Fibroblast of mammary gland (primary cell): ENCODE data around the gene LRRC46.

Source experiments
- DNase-seq: peaks from one replicate; pipeline ENCODE4 v3.0.0-alpha.2; 2010; ENCODE audit warnings: low read depth
- H3K4me3 ChIP-seq: 2 replicates; pipeline ENCODE4 v1.5.1; 2011; ENCODE audit warnings: low read depth, mild to moderate bottlenecking, low read length, moderate library complexity; ENCODE audit not compliant: control insufficient read depth
- TF ChIP-seq, protein P1 (sequence below): conservative IDR thresholded peaks from 2 replicates; pipeline ENCODE4 v1.5.1; 2011; ENCODE audit warnings: low read depth, low read length, inconsistent platforms; ENCODE audit not compliant: control insufficient read depth, insufficient read depth

LRRC46 gene

DNA sequence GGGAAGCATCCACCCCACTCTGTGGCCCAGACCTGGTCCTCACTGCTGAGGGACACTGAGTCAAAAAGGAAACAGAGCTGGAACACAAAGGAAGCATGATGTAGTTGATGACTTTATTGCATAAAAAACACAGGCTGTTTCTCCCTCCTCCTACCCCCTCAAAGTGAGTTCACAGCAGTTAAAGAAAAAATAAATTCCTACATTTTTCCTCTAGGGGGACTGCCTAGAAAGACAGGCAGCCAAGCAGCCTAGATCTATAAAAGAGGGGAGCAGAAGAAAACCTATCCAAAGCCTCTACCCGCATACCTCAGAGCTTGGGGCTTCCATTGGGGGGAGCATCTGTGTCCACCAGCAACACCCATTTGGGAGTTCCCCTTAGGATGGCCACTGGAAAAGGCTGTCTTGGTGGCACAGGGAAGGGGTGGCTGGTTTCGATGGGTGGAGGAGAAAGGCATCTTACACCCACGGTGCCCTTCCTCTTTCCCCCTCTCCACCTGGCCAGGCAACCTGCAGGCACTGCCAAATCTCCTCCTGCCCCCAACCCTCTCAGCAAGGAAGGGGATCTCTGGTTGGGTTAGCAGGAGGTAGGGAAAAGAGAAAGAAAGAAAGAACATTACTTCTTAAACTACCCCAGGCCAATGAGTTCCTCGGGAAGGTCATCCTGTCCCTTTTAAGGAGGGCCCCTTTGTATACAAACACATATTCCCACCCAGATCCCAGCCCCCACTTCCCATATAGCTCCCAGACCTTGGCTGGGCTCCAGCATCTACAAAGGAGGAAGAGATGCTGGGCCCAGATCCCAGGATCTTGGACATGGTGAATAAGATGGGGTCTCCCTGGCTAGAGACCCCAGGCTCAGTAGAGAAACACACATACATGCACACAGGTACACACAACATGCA lies 13.6 kb downstream of the LRRC46 start:
- TF ChIP-seq, protein P1, sequence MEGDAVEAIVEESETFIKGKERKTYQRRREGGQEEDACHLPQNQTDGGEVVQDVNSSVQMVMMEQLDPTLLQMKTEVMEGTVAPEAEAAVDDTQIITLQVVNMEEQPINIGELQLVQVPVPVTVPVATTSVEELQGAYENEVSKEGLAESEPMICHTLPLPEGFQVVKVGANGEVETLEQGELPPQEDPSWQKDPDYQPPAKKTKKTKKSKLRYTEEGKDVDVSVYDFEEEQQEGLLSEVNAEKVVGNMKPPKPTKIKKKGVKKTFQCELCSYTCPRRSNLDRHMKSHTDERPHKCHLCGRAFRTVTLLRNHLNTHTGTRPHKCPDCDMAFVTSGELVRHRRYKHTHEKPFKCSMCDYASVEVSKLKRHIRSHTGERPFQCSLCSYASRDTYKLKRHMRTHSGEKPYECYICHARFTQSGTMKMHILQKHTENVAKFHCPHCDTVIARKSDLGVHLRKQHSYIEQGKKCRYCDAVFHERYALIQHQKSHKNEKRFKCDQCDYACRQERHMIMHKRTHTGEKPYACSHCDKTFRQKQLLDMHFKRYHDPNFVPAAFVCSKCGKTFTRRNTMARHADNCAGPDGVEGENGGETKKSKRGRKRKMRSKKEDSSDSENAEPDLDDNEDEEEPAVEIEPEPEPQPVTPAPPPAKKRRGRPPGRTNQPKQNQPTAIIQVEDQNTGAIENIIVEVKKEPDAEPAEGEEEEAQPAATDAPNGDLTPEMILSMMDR = peak; percentile 32
- DNase-seq = peak; percentile 25
- no peak overlapping the region for H3K4me3 ChIP-seq

DNA sequence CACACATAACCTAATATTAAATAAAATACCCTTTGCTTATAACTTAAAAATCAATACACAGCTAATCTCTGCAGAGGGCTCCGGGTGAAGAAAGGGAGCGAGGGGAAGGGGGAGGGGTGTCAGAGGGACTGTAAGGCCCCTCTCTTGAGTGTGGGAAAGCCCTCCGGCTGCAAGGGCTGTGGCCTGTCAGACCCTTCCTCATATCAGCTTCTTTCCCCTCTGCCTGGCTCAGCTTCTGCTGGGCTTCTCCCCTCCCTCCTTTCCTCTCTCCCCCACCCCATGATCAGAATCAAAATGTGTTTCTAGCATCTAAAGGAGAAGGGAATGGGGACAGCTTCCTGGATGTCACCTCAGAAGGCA lies 14.2 kb downstream of the LRRC46 start:
- TF ChIP-seq, protein P1 = no peak
- no peak for DNase-seq
- no peak overlapping the region for H3K4me3 ChIP-seq

DNA sequence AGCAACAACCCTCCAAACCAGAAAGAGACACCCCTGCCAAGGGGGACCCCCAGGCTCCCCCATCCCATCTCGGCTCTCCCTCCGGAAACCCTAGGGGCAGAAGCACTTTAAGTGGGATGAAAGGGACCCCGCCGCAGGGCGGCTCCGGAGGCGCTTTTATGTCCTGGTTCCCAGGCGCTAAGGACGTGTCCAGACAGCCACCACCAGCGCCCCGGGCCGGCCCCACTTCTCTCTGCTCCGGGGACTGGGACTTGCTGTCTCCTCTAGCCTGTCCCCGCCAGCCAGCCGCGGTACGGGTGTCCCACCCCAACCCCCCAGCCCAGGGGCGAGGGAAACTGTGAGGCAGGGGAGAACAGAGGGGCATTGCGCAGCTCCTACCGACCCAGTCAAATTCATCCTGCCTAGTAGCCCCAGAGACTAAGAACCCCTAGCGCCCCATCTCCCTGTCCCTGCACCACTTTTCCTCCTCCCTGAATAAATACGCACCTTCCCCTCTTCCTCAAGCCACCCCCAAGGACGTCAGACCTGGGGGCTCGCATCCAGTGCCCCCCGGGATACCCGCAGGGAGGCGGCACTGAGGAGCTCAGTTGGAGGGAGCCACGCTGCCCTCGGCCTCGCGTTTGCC lies 15.4 kb downstream of the LRRC46 start:
- H3K4me3 ChIP-seq = no peak overlapping the region
- DNase-seq = no peak
- TF ChIP-seq, protein P1 = no peak

DNA sequence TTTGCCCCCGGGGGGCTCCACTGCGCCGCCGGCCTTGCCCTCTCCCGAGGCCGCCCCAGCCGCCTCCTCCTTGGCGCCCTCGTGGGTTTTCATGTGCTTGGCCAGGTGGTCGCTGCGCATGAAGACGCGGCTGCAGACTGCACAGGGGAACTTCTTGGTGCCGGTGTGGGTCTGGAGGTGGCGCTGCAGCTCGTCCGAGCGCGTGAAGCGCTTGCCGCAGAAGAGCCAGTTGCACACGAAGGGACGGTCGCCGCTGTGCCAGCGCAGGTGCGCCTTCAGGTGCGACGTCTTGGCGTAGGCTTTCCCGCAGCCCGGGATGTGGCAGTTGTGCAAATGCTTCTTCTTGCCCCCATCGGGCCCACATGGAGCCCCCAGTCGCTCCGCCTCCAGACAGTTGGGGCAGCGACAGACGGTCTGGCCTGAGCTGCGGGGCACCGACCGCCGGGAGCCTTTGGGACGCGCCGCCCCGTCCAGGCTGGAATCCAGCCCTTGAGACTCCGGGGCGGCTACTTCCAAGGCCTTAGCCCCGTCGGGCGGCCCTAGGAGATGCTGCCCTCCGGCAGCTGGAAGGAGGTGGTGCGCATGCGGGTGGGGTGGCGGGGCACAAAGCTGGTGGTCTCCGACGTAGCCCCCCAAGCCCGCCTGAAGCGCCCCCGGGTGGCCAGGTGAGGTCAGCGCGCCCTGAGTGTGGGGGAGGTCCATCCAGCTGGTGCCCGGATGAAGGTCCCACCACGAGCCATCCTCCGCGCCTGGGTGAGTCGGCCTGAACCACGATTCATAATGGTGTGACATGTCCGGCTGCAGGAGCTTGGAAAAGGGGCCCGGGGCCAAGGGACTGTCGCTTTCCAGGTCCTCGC lies 16.1 kb downstream of the LRRC46 start:
- TF ChIP-seq, protein P1 = peak; percentile 26
- peak; percentile 19 for DNase-seq
- no peak overlapping the region for H3K4me3 ChIP-seq

DNA sequence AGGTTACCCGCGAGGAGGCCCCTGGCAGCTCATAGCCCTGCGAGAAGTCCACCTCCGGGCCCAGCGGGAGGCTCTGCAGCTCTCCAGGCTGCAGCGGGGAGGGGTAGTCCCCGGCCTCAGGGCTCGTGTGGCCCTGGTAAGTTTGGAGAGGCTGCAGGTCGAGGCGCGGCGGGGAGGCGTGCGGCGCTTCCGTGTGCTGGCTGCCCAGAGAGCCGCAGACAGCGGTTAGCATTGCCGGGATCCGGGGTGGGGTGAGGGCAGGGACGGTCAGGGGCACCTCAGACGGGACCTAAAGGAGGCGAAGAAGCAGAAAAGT lies 16.7 kb downstream of the LRRC46 start:
- TF ChIP-seq, protein P1 = no peak
- DNase-seq = no peak
- H3K4me3 ChIP-seq = no peak overlapping the region

DNA sequence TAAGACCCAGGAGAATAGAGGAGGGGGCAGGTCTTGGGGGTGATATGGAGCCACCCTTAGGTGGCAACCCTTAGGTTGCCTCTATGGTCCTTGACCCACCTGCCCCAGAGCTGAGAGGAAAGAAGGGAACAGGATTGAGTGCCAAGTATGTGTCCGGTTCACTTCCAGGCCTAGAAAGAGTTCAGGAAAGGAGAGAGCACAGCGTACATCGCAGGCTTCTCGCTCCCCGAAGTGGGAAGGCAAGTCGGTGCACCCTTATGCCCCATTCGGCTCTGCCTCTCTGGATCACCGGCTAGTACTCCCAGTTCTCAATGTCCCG lies 18.9 kb downstream of the LRRC46 start:
- TF ChIP-seq, protein P1 = no peak
- no peak for DNase-seq
- no peak overlapping the region for H3K4me3 ChIP-seq
